Adrenal gland (tissue), 5 donors: ENCODE results near the gene CPEB1.

Experiments
- CTCF ChIP-seq, 6 experiments: fragments of 450-650 bp in 4 of 6; fragments of 200-600 bp in 2 of 6; sonication (generic) in 1 of 6; IDR thresholded peaks; 1 replicate in 5 of 6; 2 replicates in 1 of 6; pipeline versions ENCODE4 v1.5.1 to v1.8.0; 2016 to 2021; ENCODE audit warnings: antibody characterized with exemption in 6 of 6, mild to moderate bottlenecking in 2 of 6, moderate library complexity in 1 of 6
- POLR2A ChIP-seq, 2 donors: fragments of 450-650 bp; IDR thresholded peaks; one replicate each; pipeline ENCODE4 v1.6.1; 2017; ENCODE audit warnings: antibody characterized with exemption in 2 of 2, mild to moderate bottlenecking in 2 of 2, moderate library complexity in 1 of 2
- donor health status: DM: no; HTN: no; CAD: no.

- TF ChIP-seq CTCF (IDR thresholded peaks at IDR 0.05) (no peak), POLR2A (IDR thresholded peaks at IDR 0.05) (peak in 1 of 2 donors; percentile 26)
Measured at GRCh38 chr15:82647045-82647834, at the start of gene CPEB1.
